ENCODE measurements around the gene FAM222A.

The FAM222A gene

DNA sequence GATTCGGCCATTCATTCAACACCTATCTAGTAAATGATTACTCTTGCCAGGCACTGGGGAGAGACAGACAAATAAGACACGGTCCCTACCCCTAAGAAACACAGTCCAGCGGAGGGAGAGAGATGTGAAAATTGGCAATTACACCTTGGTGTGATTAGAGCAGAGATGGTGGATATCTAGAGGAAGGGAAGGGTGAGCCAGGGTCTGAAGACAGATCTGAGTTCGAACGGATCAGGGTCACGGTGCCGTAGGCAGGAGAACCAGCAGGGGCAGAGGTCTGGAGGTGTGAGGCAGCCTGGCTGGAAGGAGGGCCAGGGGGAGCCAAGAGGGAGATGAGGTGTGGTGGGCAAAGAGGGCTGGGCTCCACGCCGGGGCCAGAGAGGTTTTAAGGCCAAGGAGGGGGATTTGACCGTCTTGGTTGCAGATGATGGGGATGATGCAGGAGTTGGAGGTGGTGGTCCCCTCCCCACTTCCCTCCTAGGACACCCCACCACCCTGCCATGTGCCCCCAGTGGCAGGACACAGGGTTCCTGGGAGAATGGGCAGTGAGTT lies 27.1 kb downstream of the FAM222A start:
- DNase-seq = peak; percentile 3

DNA sequence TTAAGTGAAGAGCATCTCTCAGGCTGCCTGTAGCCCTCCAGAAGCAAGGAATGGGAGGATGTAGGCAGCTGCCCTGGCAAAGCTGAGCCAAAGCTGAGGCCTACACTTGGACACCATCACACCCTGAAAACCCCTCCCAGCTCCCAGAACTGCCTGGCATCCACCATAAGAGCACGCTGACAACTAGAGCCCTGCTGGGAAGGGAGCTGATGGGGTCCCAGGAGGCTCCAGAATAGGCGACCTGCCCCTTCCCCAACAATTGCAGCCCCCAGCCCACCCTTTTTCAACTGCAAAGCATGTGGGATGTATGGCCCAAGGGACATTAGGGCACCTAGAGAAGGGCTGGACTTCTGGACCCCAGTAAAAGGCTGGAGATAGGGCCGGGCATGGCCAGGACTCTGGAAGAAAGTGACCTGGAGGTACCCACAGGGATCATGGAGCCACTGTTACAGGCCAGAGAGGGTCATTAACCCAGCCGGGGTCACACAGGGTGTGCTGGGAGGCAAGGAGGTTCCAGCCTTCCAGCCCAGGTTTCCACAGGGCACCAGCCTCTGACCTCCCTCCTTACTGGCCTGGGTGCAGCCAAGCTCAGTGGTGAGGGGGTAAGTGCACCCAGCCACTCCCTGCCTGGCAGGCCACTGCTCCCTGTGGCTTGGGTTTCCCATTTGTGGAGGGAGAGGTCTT lies 27.8 kb downstream of the FAM222A start:
- DNase-seq = peak; percentile 11

DNA sequence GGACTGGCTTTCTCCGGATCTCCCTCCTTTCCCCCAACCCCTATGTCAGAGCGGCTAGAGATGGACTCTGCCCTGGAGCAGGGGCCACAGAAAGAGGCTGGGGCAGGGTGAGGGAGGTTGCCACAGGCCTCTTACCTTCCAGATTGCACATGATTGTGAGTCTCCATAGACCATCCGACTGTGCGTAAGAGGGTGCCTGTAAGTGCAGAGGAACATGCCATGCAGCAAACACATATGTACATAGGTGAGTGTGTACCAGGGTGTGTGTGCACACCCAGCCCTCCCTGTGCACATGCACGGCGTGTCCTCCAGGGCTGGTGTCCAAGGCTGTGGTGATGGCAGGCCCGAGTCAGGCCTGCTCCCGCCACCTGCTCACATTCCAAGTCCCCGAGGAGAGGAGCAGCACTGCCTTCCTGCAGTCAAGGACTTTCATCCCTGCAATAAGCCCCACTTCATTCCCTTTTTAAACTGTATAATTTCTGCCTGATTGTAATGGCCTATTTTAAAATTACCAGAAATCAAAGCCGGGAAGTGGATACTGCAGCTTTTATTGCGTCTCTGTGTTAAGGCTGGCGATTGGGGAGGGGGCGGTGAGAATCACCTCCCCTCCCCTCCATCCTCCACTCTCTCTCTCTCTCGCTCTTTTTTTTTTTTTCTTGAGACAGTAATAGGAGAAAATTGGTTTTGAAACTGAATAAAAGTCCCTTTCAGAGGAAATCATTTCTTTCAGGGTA lies 28.5 kb downstream of the FAM222A start:
- peak; percentile 2 for DNase-seq

DNA sequence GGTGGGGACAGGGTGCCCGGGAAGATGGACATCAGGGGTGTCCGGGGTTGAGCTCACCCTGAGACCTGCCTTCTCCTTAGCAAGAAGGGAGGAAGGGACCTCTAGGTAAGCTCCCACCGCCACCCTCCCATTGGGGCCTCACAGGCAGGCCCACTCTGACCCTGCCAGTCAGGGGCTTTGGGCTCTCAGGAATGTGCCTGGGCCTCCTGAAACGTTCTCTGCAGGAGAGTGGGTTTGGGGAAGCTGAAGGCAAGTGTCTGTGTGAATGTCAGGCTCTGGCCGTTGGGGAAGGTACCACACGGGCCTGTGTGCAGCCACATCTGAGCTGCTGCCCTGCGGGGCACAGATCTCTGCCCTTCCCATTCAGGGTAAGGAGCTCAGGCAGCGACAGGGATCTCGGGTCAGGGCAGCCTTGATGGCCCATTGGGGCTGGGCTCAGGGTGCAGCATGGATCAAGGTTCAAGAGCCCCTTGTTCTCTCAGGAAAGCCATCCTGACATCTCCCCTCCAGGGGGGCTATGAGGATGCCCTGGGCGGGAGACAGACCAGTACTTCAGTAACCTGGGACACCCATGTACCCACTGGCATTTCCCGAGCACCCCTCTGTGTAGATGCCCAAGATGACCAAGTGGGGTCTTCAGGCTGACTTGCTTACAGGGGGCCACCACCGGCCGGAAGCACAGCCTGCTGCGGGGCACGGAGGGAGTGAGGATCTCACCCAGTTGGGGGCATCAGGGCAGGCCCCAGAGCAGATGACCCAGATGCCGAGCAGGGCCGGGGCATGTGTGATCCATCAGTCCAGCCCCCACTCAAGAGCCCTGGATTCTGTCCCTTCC lies 29.7 kb downstream of the FAM222A start:
- DNase-seq = peak; percentile 12

DNA sequence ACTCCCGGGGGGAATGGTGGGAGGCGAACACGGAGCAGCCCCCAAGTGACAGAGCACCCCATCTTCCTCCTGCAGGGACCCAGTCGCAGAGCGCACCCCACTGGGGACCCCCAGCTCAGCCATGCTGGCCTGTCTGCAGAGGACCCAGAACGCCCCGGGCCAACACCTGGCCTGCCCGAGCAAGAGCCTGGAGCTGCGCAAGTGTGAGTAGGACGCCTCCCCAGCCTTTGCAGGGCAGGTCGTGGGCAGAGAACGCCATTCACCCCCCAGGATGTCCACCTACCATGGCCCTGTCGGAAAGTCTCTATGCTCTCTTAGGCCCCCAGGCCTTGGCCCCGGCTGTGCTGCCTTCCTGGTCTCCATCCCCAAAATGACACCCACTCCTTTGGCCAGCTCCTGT lies 30.4 kb downstream of the FAM222A start:
- peak; percentile 3 for DNase-seq

DNA sequence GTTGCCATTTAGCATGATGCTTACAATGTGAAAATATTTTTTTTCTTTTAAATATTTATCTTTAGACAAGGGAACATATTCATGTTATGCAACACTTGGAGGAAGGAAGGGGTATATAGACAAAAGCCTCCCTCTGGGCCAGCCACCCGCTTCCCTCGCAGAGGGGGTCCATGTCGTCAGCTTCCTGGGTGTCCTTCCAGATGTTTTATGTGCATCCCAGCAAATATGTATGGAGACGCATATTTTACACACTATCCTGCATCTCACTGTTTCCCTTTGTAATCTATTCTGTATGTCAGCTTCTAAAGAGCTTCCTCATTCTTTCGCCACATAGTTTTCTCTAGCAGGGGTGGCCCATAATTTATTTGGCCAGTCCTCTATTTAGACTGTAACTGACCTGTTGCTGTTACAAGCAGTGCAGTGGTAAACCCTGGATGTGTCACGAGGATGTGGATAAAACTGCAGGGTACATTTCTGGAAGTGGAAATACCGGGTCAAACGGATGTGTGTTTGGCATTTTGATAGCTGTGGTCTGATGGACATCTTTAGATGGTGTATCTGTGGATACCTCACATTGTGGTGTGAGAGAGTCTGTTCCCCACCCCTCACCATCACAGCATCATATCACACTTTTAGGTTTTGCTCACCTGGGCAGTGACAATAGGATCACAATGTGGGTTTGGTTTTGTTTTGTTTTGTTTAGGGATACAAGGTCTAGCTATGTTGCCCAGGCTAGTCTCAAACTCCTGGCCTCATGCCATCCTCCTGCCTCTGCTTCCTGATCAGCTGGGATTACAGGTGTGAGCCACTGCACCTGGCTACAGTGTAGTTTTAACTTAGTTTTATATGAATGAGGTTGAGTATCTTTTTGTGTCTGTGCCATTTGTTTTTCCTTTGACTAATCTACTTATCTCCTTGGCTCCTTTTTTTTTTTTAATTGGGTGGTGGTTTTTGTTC lies 31.6 kb downstream of the FAM222A start:
- DNase-seq = no peak

DNA sequence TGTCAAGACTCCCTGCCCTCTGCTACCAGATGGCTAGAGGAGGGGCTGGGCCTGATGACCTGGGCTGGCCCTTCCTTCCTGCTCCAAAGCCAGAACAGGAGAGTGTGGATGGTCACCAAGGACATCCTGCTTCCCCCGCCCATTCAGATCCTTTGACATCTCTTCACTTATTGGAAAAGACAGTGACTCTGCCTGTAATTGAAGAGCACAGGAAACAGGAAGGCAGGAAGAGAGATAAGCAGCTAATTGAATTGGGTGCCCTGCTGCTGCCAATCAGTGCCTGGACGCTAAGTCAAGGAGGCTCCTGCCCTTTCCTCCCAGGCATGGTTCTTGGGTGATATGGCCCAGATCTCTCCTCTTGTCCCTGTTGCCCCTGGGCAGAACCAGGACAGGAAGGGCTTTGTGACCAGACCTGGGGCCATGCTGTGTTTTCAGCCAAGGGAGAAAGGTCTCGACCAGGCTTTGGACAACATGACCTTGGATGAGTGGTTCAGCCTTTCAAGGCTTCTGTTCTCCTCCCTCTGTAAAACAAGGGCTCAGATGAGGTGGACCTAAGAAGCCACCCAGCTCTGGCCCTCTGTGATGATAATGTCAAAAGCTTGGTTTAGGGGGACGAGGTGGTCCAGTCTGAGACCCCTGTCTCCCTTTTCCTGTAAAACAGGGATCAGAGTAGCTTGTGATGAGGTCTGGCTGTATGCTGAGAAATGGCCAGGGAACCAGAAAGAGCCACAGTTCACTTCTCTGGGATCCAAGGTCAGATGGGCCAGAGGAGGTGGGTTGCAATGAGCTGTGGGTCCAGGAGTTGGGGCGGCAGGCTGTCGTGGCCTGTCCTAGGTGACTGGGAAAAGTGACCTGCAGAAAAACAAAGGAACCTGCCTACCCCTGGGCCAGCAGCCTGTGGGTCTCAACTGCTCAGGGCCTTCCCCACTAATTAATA lies 38.8 kb downstream of the FAM222A start:
- no peak for DNase-seq

DNA sequence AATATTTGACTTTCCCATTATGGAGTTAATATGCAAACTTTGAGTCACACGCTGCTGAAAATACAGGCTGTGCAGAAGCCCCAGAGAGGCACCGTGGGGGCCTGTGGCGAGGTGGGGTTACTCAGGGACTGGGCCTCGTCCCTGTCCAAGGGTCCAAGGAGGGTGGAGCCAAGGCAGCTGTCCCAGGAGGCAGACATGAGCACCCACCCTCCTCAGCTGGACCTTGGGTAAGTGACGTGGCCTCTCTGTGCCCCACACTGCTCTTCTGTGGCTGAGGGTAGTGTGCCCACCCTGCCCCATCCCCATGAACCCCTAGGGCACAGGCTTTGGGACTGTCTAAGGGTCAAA lies 39.4 kb downstream of the FAM222A start:
- peak; percentile 0 for DNase-seq

DNA sequence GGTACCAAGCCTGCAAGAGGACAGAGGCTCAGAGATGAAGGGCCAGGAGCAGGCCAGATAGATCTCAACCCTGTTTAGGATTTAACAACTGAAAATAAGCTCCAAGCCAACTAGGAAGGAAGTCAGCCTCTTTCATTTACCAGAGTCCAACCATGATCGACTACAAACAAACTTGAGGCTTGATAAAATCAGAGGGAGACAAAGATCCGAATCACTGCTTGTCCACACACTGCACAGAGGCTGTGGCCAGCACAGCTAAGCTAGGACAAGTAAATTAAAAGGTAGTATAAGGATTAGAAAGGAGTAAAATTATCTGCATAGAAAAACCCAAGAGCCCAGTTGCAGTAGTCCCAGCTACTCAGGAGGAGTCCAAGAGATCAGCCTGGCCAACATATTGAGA lies 40.3 kb downstream of the FAM222A start:
- no peak for DNase-seq

DNA sequence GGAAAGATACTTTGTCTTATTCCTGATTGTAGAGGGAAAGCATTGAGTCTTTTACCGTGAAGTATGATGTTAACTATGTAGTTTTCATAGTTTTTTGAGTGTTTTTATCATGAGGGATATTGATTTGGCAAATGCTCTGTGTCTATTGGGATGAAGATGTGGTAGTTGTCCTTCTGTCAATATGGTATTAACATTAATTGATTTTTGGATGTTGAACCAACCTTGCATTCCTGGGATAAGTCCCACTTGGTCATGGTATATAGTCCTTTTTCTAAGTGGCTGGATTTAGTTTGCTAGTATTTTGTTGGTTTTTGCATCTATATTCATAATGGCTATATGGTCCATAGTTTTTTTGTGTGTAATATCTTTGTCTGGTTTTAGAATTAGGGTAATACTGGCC lies 42.8 kb downstream of the FAM222A start:
- no peak for DNase-seq

DNA sequence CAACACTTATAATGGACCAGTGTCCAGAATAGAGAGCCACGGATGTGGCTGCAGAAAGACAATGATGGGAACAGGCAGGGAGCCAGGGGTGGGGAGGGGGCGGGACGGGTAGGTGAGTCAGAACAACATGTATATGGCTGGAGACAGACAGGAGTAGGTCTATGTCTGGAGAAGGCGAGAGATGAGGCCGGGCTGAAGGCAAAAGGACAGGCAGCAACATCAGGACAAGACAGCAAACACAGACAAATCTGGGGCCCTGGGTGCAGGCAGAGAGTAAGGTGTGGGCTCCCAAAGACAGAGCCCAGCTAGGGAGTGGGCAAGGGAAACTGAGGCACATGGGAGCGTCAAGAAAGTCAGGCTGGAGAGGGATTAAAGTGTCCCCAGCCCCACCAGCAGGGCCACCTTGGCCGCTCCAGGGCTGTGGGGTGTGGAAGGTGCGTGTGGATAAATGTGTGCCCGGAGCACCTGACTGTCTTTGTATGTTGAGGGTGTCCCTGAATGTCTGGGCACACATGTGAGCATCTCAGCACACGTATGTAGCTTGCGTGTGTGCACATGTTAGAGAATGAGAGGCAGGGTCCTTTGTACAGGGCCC lies 44.1 kb downstream of the FAM222A start:
- DNase-seq = peak; percentile 1

DNA sequence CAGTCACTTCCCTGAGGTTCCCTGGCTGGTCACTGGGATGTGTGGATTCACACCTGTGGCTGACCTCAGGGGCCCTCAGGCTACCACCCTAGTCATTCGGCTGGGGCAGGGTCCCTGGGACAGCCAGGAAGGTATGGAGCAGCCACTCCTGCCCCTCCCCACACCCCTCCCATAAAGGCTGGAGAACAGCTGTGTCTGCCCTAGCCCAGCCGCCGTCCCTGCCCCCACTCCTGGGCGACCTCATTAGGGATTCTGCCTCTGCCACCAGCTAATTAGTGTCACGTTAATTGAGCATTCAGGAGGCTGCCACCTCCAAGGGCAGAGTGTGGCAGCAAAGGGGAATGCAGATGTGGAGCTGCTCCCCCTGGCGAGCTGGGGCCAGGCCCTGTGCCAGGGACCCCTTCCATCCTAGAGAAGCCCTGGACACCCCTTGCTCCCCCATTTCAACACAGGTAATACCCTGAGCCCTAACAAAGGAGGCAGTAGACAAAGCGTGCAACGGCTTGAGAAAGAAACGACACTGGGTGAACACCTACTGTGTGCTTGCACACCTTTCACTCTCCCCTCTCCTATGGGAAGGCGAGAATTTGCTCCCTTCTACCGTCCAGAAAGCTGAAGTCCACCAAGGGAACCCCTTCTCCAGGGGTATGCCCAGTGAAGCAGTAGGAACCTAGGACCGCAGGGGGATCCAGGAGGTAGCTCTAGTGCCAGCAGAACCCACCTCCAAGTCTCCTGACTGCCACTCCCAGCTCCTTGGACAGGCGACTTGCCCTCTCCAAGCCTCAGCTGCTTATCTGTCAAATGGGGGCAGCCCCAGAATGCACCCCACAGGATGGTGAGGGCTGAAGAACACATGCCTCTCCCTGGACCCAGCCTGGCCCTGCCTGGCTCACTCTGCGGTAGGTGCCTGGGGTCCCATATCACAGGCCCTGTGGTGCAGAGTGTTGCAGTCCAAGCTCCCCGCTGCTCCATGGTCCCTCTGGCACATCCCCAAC lies 45.1 kb downstream of the FAM222A start:
- peak; percentile 11 for DNase-seq

DNA sequence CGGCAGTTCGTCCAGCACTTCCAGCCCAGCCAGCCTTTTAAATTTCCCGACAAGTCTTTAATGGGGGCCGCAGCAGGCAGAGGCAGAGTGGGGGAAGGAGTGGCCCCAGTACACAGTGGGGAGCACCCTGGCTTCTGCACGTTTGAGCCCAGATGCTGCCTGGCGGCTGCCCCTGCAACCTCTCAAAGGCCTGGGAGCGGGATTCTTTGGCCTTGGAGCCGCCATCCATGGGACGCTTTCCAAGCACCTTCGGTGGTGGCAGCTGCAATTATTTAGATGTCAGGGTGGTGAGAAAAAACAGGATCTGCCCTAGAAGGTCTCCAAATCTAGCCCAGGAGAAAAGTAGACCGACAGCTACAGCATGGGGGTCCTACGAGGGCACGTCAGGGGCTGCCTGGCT lies 46.0 kb downstream of the FAM222A start:
- peak; percentile 3 for DNase-seq

DNA sequence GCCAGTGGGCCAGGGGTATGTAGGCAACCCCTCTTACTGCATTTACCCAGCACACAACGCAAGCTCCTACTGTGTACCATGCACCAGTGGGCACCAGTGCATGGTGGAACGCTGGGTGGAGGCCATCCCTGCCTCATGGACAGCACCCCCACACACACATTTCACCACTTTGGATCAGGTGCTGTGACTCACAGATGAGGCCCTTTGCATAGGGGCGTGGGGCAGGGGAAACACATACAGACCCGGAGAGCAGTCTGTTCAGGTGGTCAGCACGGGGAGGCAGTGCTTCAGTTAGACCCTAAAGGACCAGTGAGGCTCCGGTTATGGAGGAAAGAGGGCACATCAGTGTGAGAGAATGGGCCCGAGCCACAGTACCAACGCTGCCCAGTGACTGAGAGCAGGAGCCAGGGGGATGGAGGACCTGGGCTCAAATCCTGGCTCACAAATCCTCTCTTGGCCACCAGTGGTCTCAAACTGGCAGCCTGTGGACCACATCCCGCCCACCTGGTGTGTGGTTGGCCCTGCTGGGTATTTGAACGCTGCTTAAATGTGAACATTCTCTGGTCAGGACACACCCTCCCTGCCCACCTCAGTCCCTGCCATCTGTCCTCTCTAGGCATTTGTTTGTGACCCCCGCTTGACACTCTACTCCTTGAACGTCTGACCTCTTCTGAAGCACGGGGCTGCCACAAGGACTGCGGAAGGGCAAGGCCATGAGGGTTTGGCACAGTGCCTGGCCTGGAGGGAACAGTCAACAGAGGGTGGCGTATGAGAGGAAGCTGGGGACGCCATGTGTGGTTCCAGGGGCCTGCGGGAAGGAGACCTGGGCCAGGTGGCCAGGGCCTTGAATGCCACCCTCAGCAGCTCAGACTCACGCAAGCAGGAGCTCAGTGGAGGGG lies 46.7 kb downstream of the FAM222A start:
- peak; percentile 9 for DNase-seq

DNA sequence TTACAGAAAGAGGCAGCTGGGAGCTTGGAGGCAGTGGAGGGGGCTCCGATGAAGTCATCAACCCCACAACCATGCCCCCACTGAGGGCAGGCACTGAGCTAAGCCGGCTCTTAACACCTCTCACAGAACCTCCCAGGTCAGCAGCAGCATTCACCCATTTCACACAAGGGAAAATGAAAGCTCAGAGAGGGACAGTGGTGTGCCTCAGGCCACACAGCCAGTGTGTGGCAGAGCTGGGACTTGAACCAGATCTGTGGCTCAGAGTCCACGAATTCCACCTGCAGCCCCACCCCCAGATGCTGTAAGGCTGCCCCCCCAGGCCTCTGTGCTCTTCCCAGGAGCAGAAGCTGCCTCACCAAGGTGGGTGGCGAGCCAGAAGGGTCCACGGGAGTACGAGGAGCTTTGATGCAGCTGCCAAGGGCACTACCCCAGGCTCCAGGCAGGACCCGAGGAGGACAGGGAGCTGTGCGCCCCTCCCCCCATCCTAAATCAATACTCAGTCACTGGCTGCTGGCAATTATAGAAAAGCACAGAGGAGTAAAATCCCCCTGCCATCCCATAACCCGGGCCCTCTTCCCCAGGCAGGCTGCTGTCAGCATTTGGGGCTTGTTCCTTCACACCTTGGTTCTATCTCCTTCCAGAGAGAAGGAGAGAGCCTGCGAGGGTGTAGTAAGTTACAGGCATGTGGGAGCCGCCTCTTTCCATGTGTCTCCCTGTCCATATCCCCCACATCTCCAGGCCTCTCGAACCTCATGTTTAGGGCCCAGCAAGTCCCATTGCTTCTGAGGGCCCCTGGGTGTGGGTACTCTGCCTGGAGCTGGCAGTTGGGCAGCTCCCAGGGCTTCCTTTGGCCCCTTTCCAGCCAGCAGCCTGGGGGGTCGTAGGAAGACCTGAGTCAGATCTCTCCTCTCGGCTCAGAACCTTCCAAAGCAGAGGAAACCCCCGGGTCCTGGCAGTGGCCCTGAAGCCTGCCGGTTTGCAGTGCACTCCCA lies 47.6 kb downstream of the FAM222A start:
- DNase-seq = peak; percentile 10

DNA sequence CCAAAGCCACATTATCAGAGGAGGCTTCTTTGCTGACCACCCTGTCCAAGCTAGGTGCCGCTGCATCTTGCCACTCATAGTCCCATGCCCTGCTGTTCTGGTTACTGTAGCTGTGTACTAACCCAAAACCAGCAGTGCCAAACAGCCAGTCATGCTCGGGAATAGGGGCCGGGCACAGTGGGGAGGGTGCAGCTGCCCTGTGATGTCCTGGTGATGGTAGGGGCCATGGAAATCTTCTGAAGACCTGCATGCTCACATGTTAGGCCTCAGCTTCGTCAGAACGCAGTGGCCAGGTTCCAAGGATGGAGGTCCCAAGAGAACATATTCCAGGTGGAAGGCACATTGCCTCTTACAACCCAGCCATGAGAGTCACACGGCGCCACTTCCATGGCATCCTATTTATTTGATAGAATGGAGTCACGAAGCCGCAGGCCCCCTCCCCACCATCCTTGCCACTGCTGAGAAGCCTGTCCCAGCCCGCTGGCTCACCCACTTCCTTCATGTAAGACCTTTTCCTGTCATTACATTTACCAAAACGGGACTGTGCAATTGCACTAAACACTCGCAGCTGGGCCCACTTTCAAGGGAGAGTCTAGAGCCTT lies 48.5 kb downstream of the FAM222A start:
- DNase-seq = peak; percentile 1

Measured in activated CD8-positive, alpha-beta memory T cell treated with anti-CD3 and anti-CD28 coated beads, Interleukin-2, amount 50 U/mL, for 4 hours (primary cell).